ENCODE data around the gene FAM200B.

DNA sequence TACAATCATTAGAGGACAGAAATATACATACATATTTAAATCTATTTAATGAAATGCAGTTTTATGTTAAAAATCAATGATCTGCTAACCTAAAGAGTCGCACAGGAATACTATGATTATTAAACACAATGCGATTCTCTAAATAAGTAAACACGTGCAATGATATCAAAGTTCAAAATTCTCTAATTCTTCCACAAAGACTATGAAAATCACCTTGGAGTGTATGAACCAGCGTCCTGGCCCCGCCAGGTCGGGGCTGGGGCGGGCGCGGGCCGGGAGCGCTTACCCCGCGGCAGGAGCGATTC lies 608 bp upstream of the FAM200B start:
- TF ChIP-seq, protein P1, sequence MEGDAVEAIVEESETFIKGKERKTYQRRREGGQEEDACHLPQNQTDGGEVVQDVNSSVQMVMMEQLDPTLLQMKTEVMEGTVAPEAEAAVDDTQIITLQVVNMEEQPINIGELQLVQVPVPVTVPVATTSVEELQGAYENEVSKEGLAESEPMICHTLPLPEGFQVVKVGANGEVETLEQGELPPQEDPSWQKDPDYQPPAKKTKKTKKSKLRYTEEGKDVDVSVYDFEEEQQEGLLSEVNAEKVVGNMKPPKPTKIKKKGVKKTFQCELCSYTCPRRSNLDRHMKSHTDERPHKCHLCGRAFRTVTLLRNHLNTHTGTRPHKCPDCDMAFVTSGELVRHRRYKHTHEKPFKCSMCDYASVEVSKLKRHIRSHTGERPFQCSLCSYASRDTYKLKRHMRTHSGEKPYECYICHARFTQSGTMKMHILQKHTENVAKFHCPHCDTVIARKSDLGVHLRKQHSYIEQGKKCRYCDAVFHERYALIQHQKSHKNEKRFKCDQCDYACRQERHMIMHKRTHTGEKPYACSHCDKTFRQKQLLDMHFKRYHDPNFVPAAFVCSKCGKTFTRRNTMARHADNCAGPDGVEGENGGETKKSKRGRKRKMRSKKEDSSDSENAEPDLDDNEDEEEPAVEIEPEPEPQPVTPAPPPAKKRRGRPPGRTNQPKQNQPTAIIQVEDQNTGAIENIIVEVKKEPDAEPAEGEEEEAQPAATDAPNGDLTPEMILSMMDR (IDR thresholded peaks at IDR 0.05): no peak
- no peak for TF ChIP-seq POLR2A (IDR thresholded peaks at IDR 0.05)
